Caki2 (cell line): ENCODE data around the gene MT1E. TPM values are rescaled to one million over a fixed set of nuclear protein-coding genes. Genes with fewer than 3 reads are reported as not detected.

ENCODE experiments used
- DNase-seq: peaks from one replicate; pipeline ENCODE4 v3.0.0-alpha.2; 2015; ENCODE audit warnings: low read depth
- in situ Hi-C: cut with HindIII; loops from 2 replicates; pipeline ENCODE4 v1.10.0; 2016; ENCODE audit warnings: low sequenced_read_pairs, low pct_unique_long_range_greater_than_20kb, mixed read lengths
- total RNA-seq: library from RNA; depleted of rRNA; stranded (reverse); fragments of >200 nt; shearing (Covaris generic); gene quantifications from 2 replicates; pipeline ENCODE4 v1.2.3, GENCODE V29; 2014; ENCODE audit warnings: low replicate concordance

Gene MT1E
- total RNA-seq, 1 experiment from 2014 or later = not detected

- in situ Hi-C loops = no loop called here
These were observed 20.1 kb upstream of the MT1E start for GRCh38 chr16:56605475-56605874.

GRCh38 chr16:56606071-56606475 is 19.5 kb upstream of the MT1E start:
- DNase-seq = peak; percentile 83
- in situ Hi-C loops = no loop called here

More at GRCh38 chr16:56605475-56605874, 20.1 kb upstream of the MT1E start:
- DNase-seq = no peak

GRCh38 chr16:56606476-56607108 is 19.0 kb upstream of the MT1E start:
- peak; percentile 92 for DNase-seq
- in situ Hi-C loops = no loop called here

GRCh38 chr16:56607109-56607618 is 18.4 kb upstream of the MT1E start:
- in situ Hi-C loops = no loop called here
- DNase-seq = peak; percentile 81

- no peak for DNase-seq
- in situ Hi-C loops = no loop called here
These were observed 17.9 kb upstream of the MT1E start for GRCh38 chr16:56607675-56608042.

GRCh38 chr16:56608043-56608875 is 17.3 kb upstream of the MT1E start, which contains the start of gene MT2A:
Gene MT2A, plus strand, starts transcription at chr16:56608584. Its CDS starts 72 bp downstream, at chr16:56608656.
- in situ Hi-C loops = no loop called here

GRCh38 chr16:56608876-56609462 is 16.6 kb upstream of the MT1E start:
- DNase-seq = no peak
- in situ Hi-C loops = no loop called here

More at GRCh38 chr16:56608043-56608875, 17.3 kb upstream of the MT1E start, which contains the start of gene MT2A:
- DNase-seq = peak; percentile 94

GRCh38 chr16:56609463-56609921 is 16.1 kb upstream of the MT1E start:
- in situ Hi-C loops = no loop called here
- peak; percentile 65 for DNase-seq

GRCh38 chr16:56610017-56610608 is 15.5 kb upstream of the MT1E start:
- in situ Hi-C loops = no loop called here
- peak; percentile 92 for DNase-seq

- no peak for DNase-seq
- in situ Hi-C loops = no loop called here
These were observed 14.9 kb upstream of the MT1E start for GRCh38 chr16:56610609-56611111.

- DNase-seq = peak; percentile 89
- in situ Hi-C loops = no loop called here
These were observed 14.2 kb upstream of the MT1E start for GRCh38 chr16:56611281-56611833.

- in situ Hi-C loops = no loop called here
- no peak for DNase-seq
These were observed 11.9 kb upstream of the MT1E start for GRCh38 chr16:56613706-56614105.

- peak; percentile 82 for DNase-seq
- in situ Hi-C loops = no loop called here
These were observed 11.0 kb upstream of the MT1E start for GRCh38 chr16:56614549-56614991.

GRCh38 chr16:56615353-56615752 is 10.2 kb upstream of the MT1E start:
- in situ Hi-C loops = no loop called here
- DNase-seq = no peak

- in situ Hi-C loops = no loop called here
- no peak for DNase-seq
These were observed 8.9 kb upstream of the MT1E start for GRCh38 chr16:56616608-56617211.

GRCh38 chr16:56617212-56618085 is 8.1 kb upstream of the MT1E start:
- DNase-seq = peak; percentile 60

GRCh38 chr16:56618138-56618537 is 7.4 kb upstream of the MT1E start:
- in situ Hi-C loops = no loop called here
- DNase-seq = no peak

More at GRCh38 chr16:56617212-56618085, 8.1 kb upstream of the MT1E start:
- in situ Hi-C loops = no loop called here
